Measurements from ENCODE around the gene FBXO44.
A peak's percentile ranks its signal among the peaks of the same experiment; 100 is the strongest.

The FBXO44 gene

GRCh38 chr1:11639372-11639771 lies 15.3 kb upstream of the FBXO44 start:
- DNase-seq (ENCODE audit: low read depth in 2 of 2, low spot score in 1 of 2): no peak

- no peak for DNase-seq (ENCODE audit: low read depth in 2 of 2, low spot score in 1 of 2)
Measured at GRCh38 chr1:11640101-11640500, 14.6 kb upstream of the FBXO44 start.

- DNase-seq (ENCODE audit: low read depth in 2 of 2, low spot score in 1 of 2): no peak
Measured at GRCh38 chr1:11640944-11641343, 13.7 kb upstream of the FBXO44 start.

GRCh38 chr1:11641776-11642305 lies 12.8 kb upstream of the FBXO44 start:
- no peak for DNase-seq (ENCODE audit: low read depth in 2 of 2, low spot score in 1 of 2)

GRCh38 chr1:11642418-11643017 lies 12.2 kb upstream of the FBXO44 start:
- DNase-seq (ENCODE audit: low read depth in 2 of 2, low spot score in 1 of 2): peak in 1 of 2 donors; percentile 42

- no peak for DNase-seq (ENCODE audit: low read depth in 2 of 2, low spot score in 1 of 2)
Measured at GRCh38 chr1:11643782-11644181, 10.9 kb upstream of the FBXO44 start.

GRCh38 chr1:11645270-11645669 lies 9.4 kb upstream of the FBXO44 start:
- DNase-seq (ENCODE audit: low read depth in 2 of 2, low spot score in 1 of 2): no peak

- DNase-seq (ENCODE audit: low read depth in 2 of 2, low spot score in 1 of 2): peak; percentile 41 to 65
Measured at GRCh38 chr1:11645670-11646265, 8.9 kb upstream of the FBXO44 start.

GRCh38 chr1:11646317-11646716 lies 8.4 kb upstream of the FBXO44 start:
- no peak for DNase-seq (ENCODE audit: low read depth in 2 of 2, low spot score in 1 of 2)

- no peak for DNase-seq (ENCODE audit: low read depth in 2 of 2, low spot score in 1 of 2)
Measured at GRCh38 chr1:11647333-11647732, 7.3 kb upstream of the FBXO44 start.

- no peak for DNase-seq (ENCODE audit: low read depth in 2 of 2, low spot score in 1 of 2)
Measured at GRCh38 chr1:11648039-11648438, 6.6 kb upstream of the FBXO44 start.

GRCh38 chr1:11648732-11649158 lies 5.9 kb upstream of the FBXO44 start:
- no peak for DNase-seq (ENCODE audit: low read depth in 2 of 2, low spot score in 1 of 2)

- no peak for DNase-seq (ENCODE audit: low read depth in 2 of 2, low spot score in 1 of 2)
Measured at GRCh38 chr1:11649237-11649623, 5.4 kb upstream of the FBXO44 start.

- DNase-seq (ENCODE audit: low read depth in 2 of 2, low spot score in 1 of 2): no peak
Measured at GRCh38 chr1:11649624-11650330, 4.9 kb upstream of the FBXO44 start.

GRCh38 chr1:11650331-11650991 lies 4.2 kb upstream of the FBXO44 start:
- peak; percentile 57 to 64 for DNase-seq (ENCODE audit: low read depth in 2 of 2, low spot score in 1 of 2)

GRCh38 chr1:11651017-11651416 lies 3.7 kb upstream of the FBXO44 start:
- DNase-seq (ENCODE audit: low read depth in 2 of 2, low spot score in 1 of 2): no peak

- no peak for DNase-seq (ENCODE audit: low read depth in 2 of 2, low spot score in 1 of 2)
Measured at GRCh38 chr1:11652203-11652780, 2.4 kb upstream of the FBXO44 start.

- DNase-seq (ENCODE audit: low read depth in 2 of 2, low spot score in 1 of 2): no peak
Measured at GRCh38 chr1:11653101-11653860, 1.4 kb upstream of the FBXO44 start.

GRCh38 chr1:11653861-11654136 lies 878 bp upstream of the FBXO44 start:
- no peak for DNase-seq (ENCODE audit: low read depth in 2 of 2, low spot score in 1 of 2)

- no peak for DNase-seq (ENCODE audit: low read depth in 2 of 2, low spot score in 1 of 2)
Measured at GRCh38 chr1:11654939-11655808, 497 bp downstream of the FBXO44 start.

Data from stimulated activated CD8-positive, alpha-beta memory T cell treated with anti-CD3 and anti-CD28 coated beads, Interleukin-4, amount 100 ng/mL, for 1 hour (primary cell).